SU-DHL-6 (cell line): ENCODE data around the gene NEU2.

Experiments
- H2AFZ ChIP-seq: fragments of 200-600 bp; sonication (generic); 2 replicates; pipeline ENCODE4 v1.6.1; 2014; ENCODE audit warnings: low read depth, mild to moderate bottlenecking, moderate library complexity, mixed read lengths, antibody characterized with exemption, low read length; ENCODE audit not compliant: severe bottlenecking
- H3F3A ChIP-seq: fragments of 200-600 bp; shearing (Covaris generic); 2 replicates; pipeline ENCODE4 v1.6.0; 2016; ENCODE audit warnings: antibody characterized with exemption, mild to moderate bottlenecking; ENCODE audit not compliant: insufficient read depth
- H3K27ac ChIP-seq: fragments of 200-600 bp; sonication (generic); 2 replicates; pipeline ENCODE4 v1.5.1; 2016; ENCODE audit warnings: low read depth, mild to moderate bottlenecking, low read length, moderate library complexity, mixed read lengths
- H3K27me3 ChIP-seq: fragments of 200-600 bp; sonication (generic), shearing (Covaris generic); 2 replicates; pipeline ENCODE4 v1.6.0; 2014; ENCODE audit warnings: mild to moderate bottlenecking, low read length
- H3K36me3 ChIP-seq: fragments of 200-600 bp; sonication (generic); 2 replicates; pipeline ENCODE4 v1.6.1; 2014; ENCODE audit warnings: mild to moderate bottlenecking, low read length, mixed read lengths
- H3K4me2 ChIP-seq: fragments of 300-600, 200-600 bp; shearing (Covaris generic), sonication (generic); 2 replicates; pipeline ENCODE4 v1.6.0; 2014; ENCODE audit warnings: low read length, low read depth, mild to moderate bottlenecking; ENCODE audit not compliant: poor library complexity, severe bottlenecking
- H3K4me3 ChIP-seq: fragments of 200-600 bp; sonication (generic); 2 replicates; pipeline ENCODE4 v1.5.1; 2014; ENCODE audit warnings: antibody characterized with exemption, low read length, mild to moderate bottlenecking, mixed read lengths; ENCODE audit not compliant: insufficient read depth, poor library complexity, severe bottlenecking
- H3K79me2 ChIP-seq: fragments of 200-600 bp; sonication (generic); 2 replicates; pipeline ENCODE4 v1.6.1; 2014; ENCODE audit warnings: mild to moderate bottlenecking, low read length, moderate library complexity; ENCODE audit not compliant: insufficient read depth
- H3K9ac ChIP-seq: fragments of 200-600 bp; sonication (generic); 2 replicates; pipeline ENCODE4 v1.7.0; 2014; ENCODE audit warnings: mild to moderate bottlenecking, low read length
- H3K9me2 ChIP-seq: fragments of 200-600 bp; sonication (generic); replicated peaks from 2 replicates; pipeline ENCODE4 v1.6.1; 2014; ENCODE audit warnings: low read length; ENCODE audit not compliant: insufficient read depth
- H3K9me3 ChIP-seq: fragments of 200-600 bp; sonication (generic); 2 replicates; pipeline ENCODE4 v1.6.1; 2014; ENCODE audit warnings: low read length, mixed read lengths; ENCODE audit not compliant: insufficient read depth
- H4K20me1 ChIP-seq: fragments of 200-600 bp; sonication (generic); 2 replicates; pipeline ENCODE4 v1.6.1; 2014; ENCODE audit warnings: low read depth, mild to moderate bottlenecking, antibody characterized with exemption, low read length, moderate library complexity, mixed read lengths
- CTCF ChIP-seq: fragments of 200-600 bp; sonication (generic); IDR thresholded peaks from one replicate; pipeline ENCODE4 v1.5.1; 2017; ENCODE audit warnings: antibody characterized with exemption, mild to moderate bottlenecking, low read length, moderate library complexity; ENCODE audit not compliant: insufficient read depth, poor library complexity, severe bottlenecking
- EZH2phosphoT487 ChIP-seq: fragments of 200-600 bp; sonication (generic), shearing (Covaris generic); conservative IDR thresholded peaks from 2 replicates; pipeline ENCODE4 v1.6.1; 2018; ENCODE audit warnings: mild to moderate bottlenecking, antibody characterized with exemption, low read length, moderate library complexity, mixed read lengths

Gene NEU2

GRCh38 chr2:233023761-233024410, 8.6 kb upstream of the NEU2 start:
- Histone ChIP-seq H3K9ac (no peak overlapping the region), H2AFZ (no peak overlapping the region), H3K4me2 (no peak overlapping the region), H3F3A (no peaks in the 10 kb centered on the region), H3K79me2 (no peaks in the 10 kb centered on the region), H3K9me2 (no peaks in the 10 kb centered on the region), H3K27ac (no peak overlapping the region), H3K36me3 (no peaks in the 10 kb centered on the region), H3K27me3 (no peaks in the 10 kb centered on the region), H3K4me3 (no peak overlapping the region), H4K20me1 (no peaks in the 10 kb centered on the region), H3K9me3 (no peaks in the 10 kb centered on the region)
- TF ChIP-seq CTCF (no peak), EZH2phosphoT487 (no peak)

- Histone ChIP-seq H4K20me1 (no peaks in the 10 kb centered on the region), H3K36me3 (no peaks in the 10 kb centered on the region), H3K27me3 (no peaks in the 10 kb centered on the region), H3K4me3 (no peak overlapping the region), H3K9ac (no peak overlapping the region), H3K27ac (no peak overlapping the region), H3K4me2 (no peak overlapping the region), H2AFZ (no peak overlapping the region), H3K79me2 (no peaks in the 10 kb centered on the region), H3F3A (no peaks in the 10 kb centered on the region), H3K9me2 (no peaks in the 10 kb centered on the region), H3K9me3 (no peaks in the 10 kb centered on the region)
- no peak for TF ChIP-seq CTCF
- no peak for TF ChIP-seq EZH2phosphoT487
Observed at GRCh38 chr2:233025706-233026105, 6.8 kb upstream of the NEU2 start.

GRCh38 chr2:233026198-233026813, 6.2 kb upstream of the NEU2 start:
- Histone ChIP-seq H3K36me3 (no peaks in the 10 kb centered on the region), H3K79me2 (no peaks in the 10 kb centered on the region), H4K20me1 (no peaks in the 10 kb centered on the region), H3K9me3 (no peaks in the 10 kb centered on the region), H3K9ac (no peak overlapping the region), H3F3A (no peaks in the 10 kb centered on the region), H3K4me3 (no peak overlapping the region), H2AFZ (no peak overlapping the region), H3K27ac (no peak overlapping the region), H3K27me3 (no peaks in the 10 kb centered on the region), H3K9me2 (no peaks in the 10 kb centered on the region), H3K4me2 (no peak overlapping the region)
- TF ChIP-seq EZH2phosphoT487: no peak
- no peak for TF ChIP-seq CTCF
